HG02884 (cell line): ENCODE results near the gene ANXA7.
"Not testable (repeated sequence)": the region's sequence is repeated elsewhere in the genome, so short reads cannot be mapped to it uniquely, and the experiment has no call there.

Experiments
- ATAC-seq: cut with Tn5 transposase; IDR thresholded peaks from one replicate; pipeline ENCODE4 v1.9.1; 2021; ENCODE audit warnings: mild to moderate bottlenecking, moderate library complexity; ENCODE audit not compliant: unreplicated experiment

ANXA7 gene

GRCh38 chr10:73340121-73340520 is 73.7 kb downstream of the ANXA7 start:
- ATAC-seq = no peak

GRCh38 chr10:73339436-73339835 is 74.4 kb downstream of the ANXA7 start:
- no peak for ATAC-seq

- no peak for ATAC-seq
These were observed 75.0 kb downstream of the ANXA7 start for GRCh38 chr10:73338801-73339368.

- no peak for ATAC-seq
These were observed 80.7 kb downstream of the ANXA7 start for GRCh38 chr10:73333202-73333601.

- no peak for ATAC-seq
These were observed 81.5 kb downstream of the ANXA7 start for GRCh38 chr10:73332379-73332778.

- not testable (repeated sequence) for ATAC-seq
These were observed 85.3 kb downstream of the ANXA7 start for GRCh38 chr10:73328523-73328922.

- ATAC-seq = not testable (repeated sequence)
These were observed 88.6 kb downstream of the ANXA7 start for GRCh38 chr10:73325290-73325689.
